Thoracic aorta (tissue), 2 donors: ENCODE data around the gene ELOVL1. TPM values are rescaled to one million over a fixed set of nuclear protein-coding genes. Genes with fewer than 3 reads are reported as not detected.
"Not testable (repeated sequence)": the region's sequence is repeated elsewhere in the genome, so short reads cannot be mapped to it uniquely, and the experiment has no call there.

Experiments
- ATAC-seq: fragments of 150-250 bp; one replicate; pipeline ENCODE4 v1.8.0; 2017; ENCODE audit warnings: low read depth; ENCODE audit not compliant: insufficient number of reproducible peaks, low FRiP score
- DNase-seq: peaks from one replicate; pipeline ENCODE4 v3.0.0-alpha.2; 2020; ENCODE audit warnings: low spot score
- H3K27ac ChIP-seq, 2 donors: fragments of 200-600 bp; sonication (generic); 1 replicate in 1 of 2; 2 replicates in 1 of 2; pipeline ENCODE4 v1.5.1; 2016; ENCODE audit warnings: mild to moderate bottlenecking in 2 of 2, moderate library complexity in 2 of 2
- H3K27me3 ChIP-seq: fragments of 200-600 bp; sonication (generic); replicated peaks from 2 replicates; pipeline ENCODE4 v1.6.0; 2016; ENCODE audit warnings: mild to moderate bottlenecking; ENCODE audit not compliant: insufficient read depth
- H3K36me3 ChIP-seq: fragments of 200-600 bp; sonication (generic); one replicate; pipeline ENCODE4 v1.5.1; 2016
- H3K4me1 ChIP-seq, 2 donors: fragments of 200-600 bp; sonication (generic); 1 replicate in 1 of 2; 2 replicates in 1 of 2; pipeline versions ENCODE4 v1.5.1 to v1.6.0; 2016; ENCODE audit warnings: low read depth in 2 of 2, mild to moderate bottlenecking in 1 of 2; ENCODE audit not compliant: control insufficient read depth in 1 of 2
- H3K4me3 ChIP-seq: fragments of 200-600 bp; sonication (generic); 2 replicates; pipeline ENCODE4 v1.5.1; 2016; ENCODE audit warnings: mild to moderate bottlenecking
- H3K9me3 ChIP-seq: fragments of 200-600 bp; sonication (generic); 2 replicates; pipeline ENCODE4 v1.5.1; 2016
- CTCF ChIP-seq: fragments of 200-600 bp; sonication (generic); IDR thresholded peaks from one replicate; pipeline ENCODE4 v1.5.1; 2019; ENCODE audit warnings: antibody characterized with exemption
- total RNA-seq, 2 donors: library from RNA; depleted of rRNA; stranded (reverse); fragments of >200 nt; gene quantifications; one replicate each; pipeline versions ENCODE4 v1.1.0 to v1.2.3, GENCODE V29; 2016

ELOVL1 gene
- total RNA-seq, 2 donors from 2014 or later = 36.3 to 40.8 TPM

GRCh38 chr1:43405876-43406234 lies 38.0 kb upstream of the ELOVL1 start:
- Histone ChIP-seq H3K27me3 (no peaks in the 10 kb centered on the region), H3K9me3 (no peaks in the 10 kb centered on the region), H3K4me1 (no peaks in the 10 kb centered on the region), H3K27ac (no peak overlapping the region), H3K36me3 (peaks cover 46% of the 10 kb centered on the region), H3K4me3 (no peak overlapping the region)
- DNase-seq (no peak), ATAC-seq (no peak)
- no peak for TF ChIP-seq CTCF

DNA sequence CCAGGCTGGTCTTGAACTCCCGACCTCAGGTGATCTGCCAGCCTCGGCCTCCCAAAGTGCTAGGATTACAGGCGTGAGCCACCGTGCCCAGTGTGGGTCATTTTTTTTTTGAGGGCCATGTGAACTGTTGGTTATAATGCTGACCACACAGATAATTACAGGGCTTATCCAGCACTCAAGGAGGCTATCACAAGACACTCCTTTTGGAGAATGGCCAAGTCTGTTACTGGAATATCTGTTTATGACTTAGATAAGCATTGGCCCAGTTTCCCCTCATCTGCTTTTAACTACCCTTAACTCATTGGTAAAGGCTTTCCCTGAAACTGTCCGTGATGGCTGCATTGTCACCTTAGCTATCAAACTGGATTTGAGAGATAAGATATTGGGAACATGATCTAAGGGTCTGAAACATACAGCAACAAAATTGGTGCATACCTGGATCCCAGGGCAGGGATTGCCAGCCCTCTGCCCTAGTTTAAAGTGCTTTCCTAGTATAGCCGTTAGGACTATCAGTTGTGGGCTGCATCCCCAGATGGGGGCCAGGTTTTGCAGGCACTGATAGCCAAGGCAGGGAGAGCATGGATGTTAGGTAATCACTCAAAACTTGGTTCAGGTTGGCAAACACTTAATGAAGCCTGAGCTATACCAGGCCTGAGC lies 37.5 kb upstream of the ELOVL1 start:
- TF ChIP-seq CTCF = no peak
- Histone ChIP-seq H3K4me1 (no peaks in the 10 kb centered on the region), H3K9me3 (no peaks in the 10 kb centered on the region), H3K4me3 (no peak overlapping the region), H3K27ac (no peak overlapping the region), H3K27me3 (no peaks in the 10 kb centered on the region), H3K36me3 (peaks cover 46% of the 10 kb centered on the region)
- DNase-seq (no peak), ATAC-seq (no peak)

- no peaks in the 10 kb centered on the region for H3K9me3 ChIP-seq
- no peak overlapping the region for H3K27ac ChIP-seq
- no peak for TF ChIP-seq CTCF
- no peak overlapping the region for H3K4me3 ChIP-seq
- DNase-seq = no peak
- no peaks in the 10 kb centered on the region for H3K27me3 ChIP-seq
- ATAC-seq = no peak
- peaks cover 46% of the 10 kb centered on the region for H3K36me3 ChIP-seq
- no peaks in the 10 kb centered on the region for H3K4me1 ChIP-seq
Measured at GRCh38 chr1:43404353-43404752, 36.5 kb upstream of the ELOVL1 start.

DNA sequence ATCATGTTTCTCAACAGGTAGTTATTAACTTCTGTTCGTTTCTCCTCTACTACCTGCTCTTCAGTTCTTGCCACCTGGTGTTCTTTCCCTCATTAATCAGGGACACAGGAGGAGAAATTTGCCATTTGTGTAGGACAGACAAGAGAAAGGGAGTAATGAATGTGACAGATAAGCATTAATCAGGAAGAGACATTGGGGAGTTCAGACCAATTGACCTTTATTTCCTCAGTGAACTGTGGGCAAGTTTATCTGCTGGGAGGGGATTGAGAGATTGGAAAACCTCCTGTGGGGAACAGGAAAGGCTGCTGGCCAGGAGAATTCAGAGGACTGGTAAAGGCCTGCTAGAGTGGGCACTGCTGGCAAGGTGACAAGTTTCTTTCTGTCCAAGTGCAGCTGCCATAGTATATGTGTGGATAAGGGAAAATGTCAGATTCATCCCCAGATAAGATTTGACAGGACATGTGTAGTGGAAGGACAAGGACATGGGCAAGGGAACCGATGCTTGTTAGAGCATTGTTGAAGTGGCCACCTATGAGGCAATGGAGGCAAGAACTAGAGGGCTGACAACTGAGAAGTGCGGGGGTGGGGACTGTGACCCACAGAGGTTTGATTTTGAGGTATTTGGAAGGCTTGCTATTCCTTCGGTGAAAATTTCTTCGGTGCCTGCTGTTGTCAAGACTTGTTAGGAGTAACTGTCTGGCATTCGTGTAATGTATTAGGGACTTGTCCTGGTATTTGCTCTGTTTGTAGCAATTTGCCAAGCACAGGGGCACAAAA lies 34.5 kb upstream of the ELOVL1 start:
- TF ChIP-seq CTCF = no peak

GRCh38 chr1:43400441-43400840 lies 32.6 kb upstream of the ELOVL1 start:
- not testable (repeated sequence) for DNase-seq, H3K4me3 ChIP-seq, H3K27ac ChIP-seq, H3K27me3 ChIP-seq, H3K4me1 ChIP-seq, H3K9me3 ChIP-seq, ATAC-seq
- peaks cover 19% of the 10 kb centered on the region for H3K36me3 ChIP-seq

More for the DNA sequence above, 34.5 kb upstream of the ELOVL1 start:
- Histone ChIP-seq H3K27ac (no peak overlapping the region), H3K4me3 (no peak overlapping the region), H3K36me3 (peaks cover 38% of the 10 kb centered on the region), H3K27me3 (no peaks in the 10 kb centered on the region), H3K9me3 (no peaks in the 10 kb centered on the region), H3K4me1 (no peaks in the 10 kb centered on the region)
- ATAC-seq (no peak), DNase-seq (no peak)
